ENCODE results near the gene BCAS1. TPM values are rescaled to one million over a fixed set of nuclear protein-coding genes. Genes with fewer than 3 reads are reported as not detected.
"Not testable (repeated sequence)": the region's sequence is repeated elsewhere in the genome, so short reads cannot be mapped to it uniquely, and the experiment has no call there.

Gene BCAS1
- polyA plus RNA-seq, 1 donor: 3.6 TPM

GRCh38 chr20:53942973-53943372 lies 127.4 kb downstream of the BCAS1 start:
- DNase-seq (ENCODE audit: low read depth): no peak

- no peak for DNase-seq (ENCODE audit: low read depth)
Measured at GRCh38 chr20:53942472-53942816, 128.0 kb downstream of the BCAS1 start.

GRCh38 chr20:53941680-53942471 lies 128.5 kb downstream of the BCAS1 start:
- DNase-seq (ENCODE audit: low read depth): no peak

- DNase-seq (ENCODE audit: low read depth): no peak
Measured at GRCh38 chr20:53940907-53941545, 129.4 kb downstream of the BCAS1 start.

GRCh38 chr20:53940360-53940702 lies 130.1 kb downstream of the BCAS1 start:
- no peak for DNase-seq (ENCODE audit: low read depth)

- DNase-seq (ENCODE audit: low read depth): no peak
Measured at GRCh38 chr20:53939572-53940359, 130.6 kb downstream of the BCAS1 start.

GRCh38 chr20:53939190-53939571 lies 131.2 kb downstream of the BCAS1 start:
- no peak for DNase-seq (ENCODE audit: low read depth)

GRCh38 chr20:53938739-53939138 lies 131.7 kb downstream of the BCAS1 start:
- DNase-seq (ENCODE audit: low read depth): no peak

- DNase-seq (ENCODE audit: low read depth): no peak
Measured at GRCh38 chr20:53937929-53938367, 132.4 kb downstream of the BCAS1 start.

GRCh38 chr20:53937339-53937741 lies 133.1 kb downstream of the BCAS1 start:
- no peak for DNase-seq (ENCODE audit: low read depth)

GRCh38 chr20:53935344-53936084 lies 134.9 kb downstream of the BCAS1 start:
- no peak for DNase-seq (ENCODE audit: low read depth)

- DNase-seq (ENCODE audit: low read depth): no peak
Measured at GRCh38 chr20:53934421-53935343, 135.7 kb downstream of the BCAS1 start.

- no peak for DNase-seq (ENCODE audit: low read depth)
Measured at GRCh38 chr20:53933232-53933846, 137.1 kb downstream of the BCAS1 start.

- DNase-seq (ENCODE audit: low read depth): not testable (repeated sequence)
Measured at GRCh38 chr20:53932655-53933192, 137.7 kb downstream of the BCAS1 start.

GRCh38 chr20:53931597-53931996 lies 138.8 kb downstream of the BCAS1 start:
- no peak for DNase-seq (ENCODE audit: low read depth)

GRCh38 chr20:53930651-53931504 lies 139.5 kb downstream of the BCAS1 start:
- DNase-seq (ENCODE audit: low read depth): no peak

GRCh38 chr20:53929974-53930650 lies 140.3 kb downstream of the BCAS1 start:
- no peak for DNase-seq (ENCODE audit: low read depth)

GRCh38 chr20:53929399-53929798 lies 141.0 kb downstream of the BCAS1 start:
- no peak for DNase-seq (ENCODE audit: low read depth)

GRCh38 chr20:53927990-53928389 lies 142.4 kb downstream of the BCAS1 start:
- DNase-seq (ENCODE audit: low read depth): no peak
